GF-D8 (cell line): ENCODE results near the gene TULP4.

Source experiments
- DNase-seq: peaks from one replicate; lab custom pipeline; 2025; lab: John Stamatoyannopoulos, UW

The TULP4 gene

GRCh38 chr6:158312165-158312564 lies at the start of gene TULP4:
Gene TULP4, plus strand, starts transcription at chr6:158312465. Its CDS starts 1,552 bp downstream, at chr6:158314017.
- DNase-seq, result no peak

DNA sequence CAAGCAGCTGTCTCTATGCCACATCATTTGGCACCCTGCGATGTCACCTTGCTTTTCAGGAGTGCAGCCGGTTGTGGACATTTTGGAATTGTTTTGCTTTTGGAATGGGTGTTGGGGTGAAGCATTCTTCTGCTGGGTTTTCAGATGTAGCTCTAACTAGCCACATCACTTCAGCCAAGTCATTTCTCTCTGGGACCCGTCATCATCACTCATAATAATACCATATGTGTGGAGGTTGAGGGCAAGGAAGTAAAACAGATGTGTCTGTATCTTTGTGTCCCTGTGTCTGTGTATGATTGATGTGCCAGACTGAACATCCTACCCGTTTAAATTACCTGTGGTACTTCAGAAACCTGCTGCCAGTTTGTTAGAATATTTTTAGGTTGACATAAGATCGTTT lies 49.5 kb upstream of the TULP4 start:
- no peak for DNase-seq

GRCh38 chr6:158264180-158264579 lies 48.1 kb upstream of the TULP4 start:
- DNase-seq, result no peak

DNA sequence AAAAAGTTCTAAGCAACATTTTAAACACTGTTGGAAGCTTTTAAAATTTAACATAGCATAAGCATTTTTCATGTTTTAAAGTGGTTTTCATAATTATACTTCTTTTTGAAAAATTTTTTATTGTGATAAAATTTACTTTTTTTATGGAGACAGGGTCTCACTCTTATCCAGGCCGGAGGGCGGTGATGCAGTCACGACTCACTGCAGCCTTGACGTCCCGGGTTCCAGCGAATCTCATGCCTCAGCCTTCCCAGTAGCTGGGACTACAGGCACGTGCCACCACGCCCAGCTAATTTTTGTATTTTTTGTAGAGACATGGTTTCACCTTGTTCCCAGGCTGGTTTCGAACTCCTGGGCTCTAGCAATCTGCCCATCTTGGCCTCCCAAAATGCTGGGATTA lies 46.1 kb upstream of the TULP4 start:
- no peak for DNase-seq

GRCh38 chr6:158268361-158269147 lies 43.7 kb upstream of the TULP4 start:
- DNase-seq, result no peak

DNA sequence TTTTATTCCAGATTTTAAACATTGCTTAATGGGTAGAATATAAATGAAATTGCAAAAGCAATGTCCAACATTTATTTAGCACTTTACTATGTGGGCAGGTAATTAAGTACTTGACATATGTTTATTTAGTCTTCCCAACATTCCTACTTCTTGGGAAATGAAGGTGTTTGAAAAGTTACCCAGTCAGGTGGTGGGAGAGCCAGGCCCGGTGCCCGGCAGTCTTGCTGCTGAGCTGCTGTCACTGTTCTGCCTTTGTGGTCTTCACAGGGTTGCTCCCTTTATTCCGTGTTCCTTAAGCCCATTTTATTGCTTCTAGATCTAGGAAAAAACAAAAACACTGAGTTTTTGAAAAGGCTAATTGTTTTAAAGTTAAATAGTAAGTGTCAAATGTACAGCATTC lies 42.6 kb upstream of the TULP4 start:
- no peak for DNase-seq

DNA sequence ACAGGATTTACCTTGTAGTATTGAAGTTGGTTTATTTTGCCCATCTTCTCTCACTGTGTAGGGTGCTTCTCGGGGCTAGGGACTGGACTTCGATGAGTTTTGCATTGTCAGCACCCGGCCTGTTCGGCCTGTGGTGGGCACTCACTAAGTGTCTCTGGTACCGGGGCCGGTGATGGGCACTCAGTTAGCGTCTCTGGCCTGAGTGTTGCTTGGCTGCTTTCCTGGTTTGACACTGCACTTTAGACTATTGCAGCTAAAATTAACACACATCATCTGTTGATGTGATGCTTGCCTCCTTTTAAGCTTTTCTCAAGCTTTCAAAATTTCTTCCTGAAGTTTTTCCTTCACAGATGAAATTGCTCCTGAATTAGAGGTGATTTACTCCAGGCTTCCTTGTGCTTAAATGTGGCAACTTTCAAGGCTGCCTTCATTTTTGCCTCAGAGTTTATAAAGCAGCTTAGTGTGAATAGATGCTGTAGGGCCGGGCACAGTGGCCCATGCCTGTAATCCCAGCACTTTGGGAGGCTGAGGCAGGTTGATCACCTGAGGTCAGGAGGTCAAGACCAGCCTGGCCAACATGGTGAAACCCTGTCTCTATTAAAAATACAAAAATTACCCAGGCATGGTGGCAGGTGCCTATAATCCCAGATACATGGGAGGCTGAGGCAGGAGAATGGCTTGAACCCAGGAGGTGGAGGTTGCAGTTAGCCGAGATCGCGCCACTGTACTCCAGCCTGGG lies 41.7 kb upstream of the TULP4 start:
- DNase-seq, result no peak

DNA sequence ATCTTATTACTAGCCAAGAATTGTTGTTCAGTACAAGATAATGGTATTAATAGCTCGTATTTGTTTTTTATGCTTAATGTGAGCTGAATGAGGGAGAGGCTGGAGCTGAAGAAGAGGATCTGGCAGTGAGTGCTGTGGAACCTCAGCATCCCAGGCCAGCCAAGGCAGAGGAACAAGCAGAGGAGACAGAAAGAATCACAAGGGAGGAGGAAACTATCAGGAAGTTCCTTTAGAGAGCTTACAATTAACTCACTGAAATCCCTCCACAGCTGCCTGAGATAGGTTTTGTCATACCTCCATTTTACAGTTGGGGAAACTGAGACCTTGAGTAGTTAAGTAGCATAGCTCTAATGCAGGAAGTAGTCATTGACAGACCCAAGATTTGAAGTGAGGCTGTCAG lies 39.9 kb upstream of the TULP4 start:
- DNase-seq, result no peak

DNA sequence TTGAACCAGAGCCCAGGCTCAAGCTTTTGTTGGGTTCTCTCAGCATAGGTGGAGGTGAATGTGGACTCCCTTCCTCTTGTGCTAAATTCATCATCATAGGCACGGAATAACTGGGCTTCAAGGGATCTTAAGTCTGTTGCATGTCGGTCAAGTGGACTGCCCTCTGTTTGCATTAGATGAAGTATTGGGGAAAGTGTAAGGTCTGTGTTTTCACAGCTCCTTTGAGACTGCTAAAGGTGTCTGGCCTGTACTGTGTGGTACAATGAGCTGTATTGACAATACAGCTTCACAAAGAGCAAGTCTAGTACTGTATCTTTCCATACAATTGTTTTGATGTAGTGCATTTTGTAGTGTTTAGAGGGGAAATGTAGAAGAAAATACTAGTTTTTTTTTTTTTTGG lies 34.3 kb upstream of the TULP4 start:
- no peak for DNase-seq

GRCh38 chr6:158279615-158280014 lies 32.6 kb upstream of the TULP4 start:
- no peak for DNase-seq

DNA sequence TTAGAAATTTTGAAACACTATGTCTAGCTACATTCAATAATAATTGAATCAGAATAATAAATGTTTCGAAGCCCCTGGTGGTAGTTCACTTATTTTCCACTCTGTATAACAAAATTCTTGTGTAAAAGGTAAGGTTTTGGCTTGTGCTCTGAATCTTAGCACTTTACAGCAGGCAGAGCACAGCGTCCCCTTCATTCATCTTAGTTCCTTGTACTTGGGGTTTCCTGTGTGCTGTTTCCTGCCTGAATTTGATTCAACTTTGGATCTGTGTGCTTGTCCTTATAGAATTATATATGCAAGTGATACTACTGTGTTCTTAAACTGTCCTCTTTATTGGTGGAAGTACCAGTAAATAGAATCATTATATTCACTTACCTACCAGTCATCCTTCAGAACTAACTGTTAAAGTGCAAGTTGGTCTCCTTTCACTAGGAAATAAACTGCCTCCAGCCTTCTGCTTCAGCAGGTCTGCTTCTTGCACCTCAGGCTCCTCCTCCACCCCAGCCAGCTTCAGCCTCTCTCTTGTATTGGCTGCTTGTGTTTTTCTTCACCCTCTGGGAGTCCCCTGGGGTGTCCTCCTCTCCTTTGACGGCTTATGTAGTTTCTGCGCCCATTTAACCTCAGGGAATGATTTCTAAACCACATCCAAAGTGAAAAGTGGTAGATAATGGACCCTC lies 28.8 kb upstream of the TULP4 start:
- DNase-seq, result no peak

- DNase-seq, result no peak
Observed at GRCh38 chr6:158284007-158284875, 28.0 kb upstream of the TULP4 start.

DNA sequence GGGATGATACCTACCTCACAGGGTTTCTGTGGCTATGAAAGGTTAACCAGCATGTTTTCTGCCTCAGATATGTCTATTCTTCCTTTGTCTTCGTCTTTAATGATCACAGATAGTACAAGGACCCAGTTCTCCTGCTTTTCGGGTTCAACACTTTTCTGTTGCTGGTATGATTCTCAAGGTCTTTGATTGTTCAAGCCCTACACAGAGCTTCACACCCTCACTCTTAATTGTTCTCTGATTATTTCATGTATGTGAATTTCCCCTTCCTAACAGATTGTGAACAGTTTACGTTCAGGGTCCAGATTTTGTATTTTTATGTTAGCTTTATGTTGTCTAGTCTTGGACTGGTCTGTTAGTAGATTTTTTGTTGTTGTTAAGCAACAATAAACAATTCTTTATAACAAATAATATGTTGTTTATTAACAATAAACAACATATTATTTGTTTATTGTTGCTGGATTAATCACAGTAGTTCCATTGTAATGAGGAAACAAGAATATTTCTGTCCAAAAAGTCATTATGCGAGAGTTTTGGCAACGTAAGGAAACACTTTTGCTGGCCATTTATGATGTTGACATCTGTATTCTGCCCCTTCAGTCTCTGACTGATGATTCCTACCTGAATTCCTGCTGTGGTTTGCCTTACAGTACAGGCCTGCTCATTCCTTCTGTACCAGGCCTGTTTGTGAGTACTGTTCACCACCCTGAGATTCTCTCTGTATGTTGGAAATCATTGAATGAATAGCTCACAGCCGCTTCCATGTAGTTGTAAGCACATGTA lies 27.2 kb upstream of the TULP4 start:
- DNase-seq, result no peak

DNA sequence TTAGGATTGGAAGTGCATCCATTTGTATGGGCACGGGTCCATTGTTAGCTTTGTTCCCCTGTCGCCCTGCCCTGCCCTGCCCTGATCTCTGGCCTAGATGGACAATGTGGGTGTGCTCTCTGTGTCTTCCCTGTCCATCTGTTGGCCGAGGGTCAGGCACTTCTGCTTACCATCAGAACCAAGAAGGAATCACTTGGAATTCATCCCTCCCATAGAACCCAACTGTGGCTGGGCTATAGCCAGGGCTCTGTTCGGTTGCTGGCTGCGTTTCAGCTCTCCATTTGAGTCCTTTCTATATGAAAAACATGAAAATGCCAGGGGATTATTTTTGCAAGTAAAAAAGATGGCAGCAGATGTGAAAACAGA lies 26.6 kb upstream of the TULP4 start:
- no peak for DNase-seq

GRCh38 chr6:158286413-158286812 lies 25.9 kb upstream of the TULP4 start:
- no peak for DNase-seq

GRCh38 chr6:158287047-158287446 lies 25.2 kb upstream of the TULP4 start:
- no peak for DNase-seq

DNA sequence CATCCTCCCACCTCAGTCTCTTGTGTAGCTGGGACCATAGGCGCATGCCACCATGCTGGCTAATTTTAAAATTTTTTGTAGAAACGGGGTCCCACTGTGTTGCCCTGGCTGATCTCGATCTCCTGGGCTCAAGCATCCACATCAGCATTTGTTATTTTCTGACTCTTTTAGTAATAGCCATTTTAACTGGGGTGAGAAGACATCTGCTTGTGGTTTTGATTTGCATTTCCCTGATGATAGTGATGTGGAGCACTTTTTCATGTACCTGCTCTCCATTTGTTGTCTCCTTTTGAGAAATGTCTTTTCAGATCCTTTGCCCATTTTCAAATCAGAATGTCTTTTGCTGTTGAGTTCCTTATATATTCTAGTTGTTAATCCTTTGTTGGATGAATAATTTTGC lies 22.2 kb upstream of the TULP4 start:
- DNase-seq, result no peak

GRCh38 chr6:158290659-158291058 lies 21.6 kb upstream of the TULP4 start:
- no peak for DNase-seq

DNA sequence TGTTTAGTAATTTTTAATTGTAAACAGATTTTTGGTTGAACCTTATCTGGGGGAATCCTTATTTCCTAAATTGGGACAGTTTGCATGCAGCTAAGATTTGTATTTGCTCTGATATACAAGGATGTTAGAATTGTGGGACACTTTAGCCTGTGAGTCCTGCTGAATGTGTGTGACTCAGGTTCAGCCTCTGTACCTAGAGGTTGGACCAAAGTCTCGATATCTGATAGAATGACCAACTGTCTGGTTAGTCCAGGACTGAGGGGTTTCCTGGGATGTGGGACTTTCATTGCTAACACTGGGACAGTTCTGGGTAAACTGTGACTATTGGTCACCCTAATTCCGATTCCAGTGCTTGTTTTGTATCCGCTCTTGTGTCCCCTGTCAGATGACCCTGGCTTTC lies 20.2 kb upstream of the TULP4 start:
- DNase-seq, result no peak

- DNase-seq, result no peak
Observed at GRCh38 chr6:158293122-158293521, 19.1 kb upstream of the TULP4 start.
